Lower leg skin (tissue), 3 donors: ENCODE results near the gene ACY1.

Experiments used
- POLR2A ChIP-seq, 2 donors: fragments of 450-650 bp; IDR thresholded peaks; one replicate each; pipeline ENCODE4 v1.6.1; 2016 to 2017; ENCODE audit warnings: antibody characterized with exemption in 2 of 2, mild to moderate bottlenecking in 1 of 2, moderate library complexity in 1 of 2
- TF ChIP-seq, protein P1 (sequence below), 3 donors: fragments of 450-650 bp; IDR thresholded peaks; one replicate each; pipeline ENCODE4 v1.5.1; 2016; ENCODE audit warnings: antibody characterized with exemption in 3 of 3, mild to moderate bottlenecking in 3 of 3, moderate library complexity in 2 of 3

DNA sequence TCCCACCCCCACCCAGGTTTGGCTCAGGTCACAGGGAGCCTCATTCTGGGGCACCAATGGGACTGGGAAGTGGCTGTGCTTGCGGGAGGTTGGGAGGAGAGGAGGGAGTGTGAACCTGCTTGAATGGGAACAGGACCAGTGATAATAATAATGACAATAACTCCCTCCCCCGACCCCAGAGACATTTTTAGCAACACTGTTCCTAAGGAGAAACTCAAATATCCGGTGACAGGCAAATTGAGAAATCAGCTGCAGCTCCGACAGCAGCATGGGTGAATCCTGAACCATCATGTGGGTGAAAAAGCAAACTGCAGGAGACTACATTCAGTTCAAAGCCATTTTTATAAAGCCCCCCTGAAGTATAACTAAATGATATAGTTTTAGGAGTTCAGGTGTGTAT, 24.0 kb downstream of the ACY1 start:
- TF ChIP-seq, protein P1, sequence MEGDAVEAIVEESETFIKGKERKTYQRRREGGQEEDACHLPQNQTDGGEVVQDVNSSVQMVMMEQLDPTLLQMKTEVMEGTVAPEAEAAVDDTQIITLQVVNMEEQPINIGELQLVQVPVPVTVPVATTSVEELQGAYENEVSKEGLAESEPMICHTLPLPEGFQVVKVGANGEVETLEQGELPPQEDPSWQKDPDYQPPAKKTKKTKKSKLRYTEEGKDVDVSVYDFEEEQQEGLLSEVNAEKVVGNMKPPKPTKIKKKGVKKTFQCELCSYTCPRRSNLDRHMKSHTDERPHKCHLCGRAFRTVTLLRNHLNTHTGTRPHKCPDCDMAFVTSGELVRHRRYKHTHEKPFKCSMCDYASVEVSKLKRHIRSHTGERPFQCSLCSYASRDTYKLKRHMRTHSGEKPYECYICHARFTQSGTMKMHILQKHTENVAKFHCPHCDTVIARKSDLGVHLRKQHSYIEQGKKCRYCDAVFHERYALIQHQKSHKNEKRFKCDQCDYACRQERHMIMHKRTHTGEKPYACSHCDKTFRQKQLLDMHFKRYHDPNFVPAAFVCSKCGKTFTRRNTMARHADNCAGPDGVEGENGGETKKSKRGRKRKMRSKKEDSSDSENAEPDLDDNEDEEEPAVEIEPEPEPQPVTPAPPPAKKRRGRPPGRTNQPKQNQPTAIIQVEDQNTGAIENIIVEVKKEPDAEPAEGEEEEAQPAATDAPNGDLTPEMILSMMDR (IDR thresholded peaks at IDR 0.05): no peak
- no peak for TF ChIP-seq POLR2A (IDR thresholded peaks at IDR 0.05)
